ENCODE measurements around the gene ARHGAP24.
"Not testable (repeated sequence)": the region's sequence is repeated elsewhere in the genome, so short reads cannot be mapped to it uniquely, and the experiment has no call there.

ARHGAP24 gene

GRCh38 chr4:85477534-85477933, 2.6 kb downstream of the ARHGAP24 start:
- peak overlapping the region; percentile 75 for H3K4me3 ChIP-seq (ENCODE audit: low read depth, low read length)
- DNase-seq (ENCODE audit: low read depth): peak; percentile 24

- peak; percentile 66 for DNase-seq (ENCODE audit: low read depth)
- H3K4me3 ChIP-seq (ENCODE audit: low read depth, low read length): no peak overlapping the region
Observed at GRCh38 chr4:85478576-85478975, 3.6 kb downstream of the ARHGAP24 start.

- DNase-seq (ENCODE audit: low read depth): no peak
- H3K4me3 ChIP-seq (ENCODE audit: low read depth, low read length): no peak overlapping the region
Observed at GRCh38 chr4:85482010-85482738, 7.2 kb downstream of the ARHGAP24 start.

DNA sequence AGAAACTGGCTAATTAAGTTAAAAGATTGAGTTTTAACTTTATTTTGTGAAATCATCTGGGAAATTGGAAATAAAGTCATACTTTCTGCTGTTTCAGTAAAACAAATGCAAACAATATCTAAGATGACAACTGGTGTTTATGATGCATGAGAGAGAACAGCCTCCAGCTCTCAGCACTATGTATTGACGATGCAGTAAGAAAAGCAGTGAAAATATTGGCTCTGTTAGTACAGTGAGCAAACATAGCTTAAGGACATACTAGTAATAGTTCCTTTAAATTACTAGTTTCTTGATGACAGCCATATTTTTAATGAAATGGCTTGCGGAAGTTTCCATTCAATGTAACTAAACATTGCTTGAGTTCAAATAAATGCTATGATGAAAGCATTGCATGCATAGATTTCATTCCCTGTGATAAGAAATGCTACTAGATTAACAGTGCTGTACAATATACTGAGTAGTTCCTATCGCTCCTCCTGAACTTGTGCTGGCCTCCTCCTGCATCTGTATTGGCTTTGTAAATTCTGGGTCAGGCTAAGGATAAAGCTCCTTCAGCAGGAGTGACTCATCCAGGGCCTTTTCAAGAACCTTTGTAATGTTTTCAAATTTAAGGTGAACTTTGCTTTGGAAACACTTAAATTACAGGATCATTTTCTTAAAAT, 11.6 kb downstream of the ARHGAP24 start:
- H3K4me3 ChIP-seq (ENCODE audit: low read depth, low read length): no peak overlapping the region
- DNase-seq (ENCODE audit: low read depth): peak; percentile 25

- DNase-seq (ENCODE audit: low read depth): no peak
- no peak overlapping the region for H3K4me3 ChIP-seq (ENCODE audit: low read depth, low read length)
Observed at GRCh38 chr4:85488416-85488815, 13.5 kb downstream of the ARHGAP24 start.

DNA sequence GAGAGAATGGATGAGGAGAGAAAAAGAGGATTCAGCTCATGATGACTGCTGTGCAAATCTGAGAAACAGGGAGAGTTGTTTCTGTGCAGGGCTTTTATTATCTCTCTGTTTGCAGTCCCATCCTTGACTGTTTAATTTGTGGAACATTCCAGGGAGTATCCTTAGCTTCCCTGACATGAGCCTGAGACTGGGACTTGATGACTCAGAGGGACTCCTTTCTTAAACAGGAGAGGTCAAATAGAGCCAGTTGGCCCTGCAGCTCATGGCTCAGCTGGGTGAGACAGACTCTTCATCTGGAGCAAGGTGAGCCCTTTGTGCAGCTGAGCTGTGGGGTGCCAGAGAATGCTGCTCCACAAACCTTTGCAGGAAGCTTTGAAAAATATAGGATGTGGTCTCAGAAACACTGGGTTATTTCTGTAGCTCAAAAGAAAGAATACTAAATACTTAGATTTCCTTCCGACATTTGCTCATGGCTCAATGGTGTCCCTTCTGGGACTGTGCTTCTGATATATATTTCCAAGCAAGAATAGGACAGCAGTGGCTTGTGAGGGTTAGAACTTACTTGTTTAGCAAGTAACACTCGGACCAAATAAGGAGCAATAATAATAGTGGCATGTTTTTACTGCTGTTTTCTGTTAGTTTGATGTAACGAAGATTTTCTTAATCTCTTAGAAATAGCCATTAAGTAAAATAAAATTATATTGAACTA, 14.5 kb downstream of the ARHGAP24 start:
- no peak for DNase-seq (ENCODE audit: low read depth)
- no peak overlapping the region for H3K4me3 ChIP-seq (ENCODE audit: low read depth, low read length)

- DNase-seq (ENCODE audit: low read depth): no peak
- H3K4me3 ChIP-seq (ENCODE audit: low read depth, low read length): no peak overlapping the region
Observed at GRCh38 chr4:85491527-85491926, 16.6 kb downstream of the ARHGAP24 start.

DNA sequence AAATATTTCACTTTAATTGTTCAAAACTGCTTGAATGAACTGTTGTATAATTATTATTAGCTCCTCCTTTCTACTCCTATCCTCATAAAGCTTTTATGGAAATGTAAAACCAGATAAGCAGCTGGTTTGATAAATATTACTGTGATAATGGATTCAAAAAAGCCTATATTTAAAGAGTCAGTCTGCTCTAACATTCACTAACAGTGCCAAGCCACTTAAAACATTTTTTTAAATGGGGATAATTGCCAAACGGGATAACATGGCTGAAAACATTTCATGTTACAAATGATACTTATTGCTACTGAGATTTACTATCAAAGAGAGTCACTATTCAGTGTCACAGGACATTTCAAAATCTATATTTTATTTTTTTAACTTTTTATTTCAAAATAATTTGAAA, 17.4 kb downstream of the ARHGAP24 start:
- DNase-seq (ENCODE audit: low read depth): no peak

DNA sequence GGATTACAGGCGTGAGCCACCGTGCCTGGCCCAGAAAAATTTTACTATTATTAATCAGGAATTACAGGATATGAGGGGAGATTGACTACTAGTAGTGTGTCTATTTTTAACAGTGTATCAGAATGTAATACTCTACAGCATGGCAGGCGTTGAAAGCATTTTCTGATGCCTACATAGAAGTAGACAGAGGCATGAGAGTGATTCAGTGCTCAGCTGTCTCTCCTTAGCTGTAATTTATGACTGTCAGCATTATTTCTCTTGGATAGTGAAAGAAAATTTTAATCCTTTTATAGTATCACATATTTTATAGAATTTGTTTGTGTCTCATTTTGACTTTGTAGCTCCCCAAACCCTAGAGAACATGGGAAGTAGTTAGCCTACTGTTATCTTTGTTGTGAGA, 20.7 kb downstream of the ARHGAP24 start:
- no peak for DNase-seq (ENCODE audit: low read depth)
- H3K4me3 ChIP-seq (ENCODE audit: low read depth, low read length): no peak overlapping the region

More for the DNA sequence above, 17.4 kb downstream of the ARHGAP24 start:
- no peak overlapping the region for H3K4me3 ChIP-seq (ENCODE audit: low read depth, low read length)

DNA sequence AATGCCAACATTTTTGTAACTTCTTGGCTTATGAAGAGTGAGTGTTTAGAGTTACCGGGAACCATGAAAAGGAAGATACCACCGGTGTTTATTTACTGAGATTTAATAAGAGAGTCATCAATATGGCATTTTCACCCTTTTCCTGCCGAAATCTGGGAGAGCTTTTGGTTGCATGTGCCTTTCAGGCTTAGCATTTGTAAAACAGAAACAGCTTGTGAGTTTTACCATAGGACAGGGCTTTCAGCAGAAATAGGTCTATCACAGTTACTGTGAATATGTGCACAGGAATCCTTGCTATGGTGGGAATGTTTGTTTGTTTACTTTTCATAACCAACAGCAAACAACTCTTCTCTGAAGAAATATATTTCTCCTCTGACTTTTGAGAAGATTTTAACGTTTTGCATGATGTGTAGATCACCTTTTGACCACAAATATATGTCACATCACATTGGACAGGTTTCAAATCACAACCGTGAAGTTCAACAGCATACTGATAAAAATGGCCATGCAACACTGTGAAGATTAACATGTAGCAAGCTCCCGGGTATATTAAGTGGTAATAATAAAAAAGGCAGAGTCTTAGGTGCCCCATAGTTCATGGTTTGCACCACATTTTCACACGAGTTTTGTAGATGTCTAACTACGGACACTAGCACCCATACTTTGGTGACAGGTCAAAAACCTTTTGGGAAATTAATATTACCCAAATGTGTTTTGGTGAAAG, 21.3 kb downstream of the ARHGAP24 start:
- no peak for DNase-seq (ENCODE audit: low read depth)
- no peak overlapping the region for H3K4me3 ChIP-seq (ENCODE audit: low read depth, low read length)

DNA sequence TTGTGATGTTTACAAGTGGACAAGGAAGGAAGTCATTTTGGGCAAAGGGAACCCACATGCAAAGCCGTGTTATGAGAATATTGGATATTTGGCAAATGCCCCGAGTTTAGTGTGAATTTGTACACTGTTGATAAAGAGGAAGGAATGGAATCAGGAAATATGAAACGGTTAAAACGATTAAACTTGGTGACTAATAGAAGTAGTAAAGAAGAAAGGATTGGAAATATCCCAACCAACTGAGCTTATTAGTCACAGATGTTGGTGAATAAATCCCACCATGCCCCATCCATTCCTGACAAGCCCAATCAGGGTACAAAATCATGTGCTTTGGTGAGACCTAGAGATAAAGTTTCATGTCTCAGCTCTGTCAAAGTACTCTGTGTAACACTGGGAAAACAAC, 22.0 kb downstream of the ARHGAP24 start:
- H3K4me3 ChIP-seq (ENCODE audit: low read depth, low read length): no peak overlapping the region
- DNase-seq (ENCODE audit: low read depth): peak; percentile 80

DNA sequence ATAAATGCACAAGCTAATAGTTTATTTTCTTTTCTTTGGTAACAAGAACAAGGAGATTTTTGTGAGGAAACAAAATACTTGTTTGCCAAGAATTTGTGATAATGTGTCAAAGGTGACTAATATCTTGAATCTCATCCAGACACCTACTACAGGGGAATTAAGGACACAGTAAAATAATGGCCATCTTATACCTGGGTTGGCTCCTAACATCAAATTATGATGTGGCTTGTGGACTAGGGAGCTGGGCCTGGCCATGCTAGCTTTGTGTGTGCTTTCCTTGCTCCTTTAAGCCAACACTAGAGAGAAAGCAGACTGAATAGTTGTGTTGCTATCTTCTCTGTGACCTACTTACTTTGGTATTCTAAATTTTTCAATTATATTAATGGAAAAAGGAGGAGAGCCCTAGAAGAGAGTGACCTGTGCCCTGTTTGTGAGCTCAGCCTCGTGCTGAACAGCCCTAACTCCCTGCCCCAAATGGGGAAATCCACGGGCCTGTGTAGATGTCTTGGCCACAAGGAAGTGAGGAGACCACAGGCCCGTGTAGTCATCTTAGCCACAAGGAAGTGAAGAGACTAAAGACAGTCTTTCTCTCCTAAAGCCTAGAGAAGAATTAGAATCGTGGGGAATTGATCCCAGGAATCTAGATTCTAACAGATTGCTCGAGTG, 23.3 kb downstream of the ARHGAP24 start:
- DNase-seq (ENCODE audit: low read depth): peak; percentile 57
- no peak overlapping the region for H3K4me3 ChIP-seq (ENCODE audit: low read depth, low read length)

DNA sequence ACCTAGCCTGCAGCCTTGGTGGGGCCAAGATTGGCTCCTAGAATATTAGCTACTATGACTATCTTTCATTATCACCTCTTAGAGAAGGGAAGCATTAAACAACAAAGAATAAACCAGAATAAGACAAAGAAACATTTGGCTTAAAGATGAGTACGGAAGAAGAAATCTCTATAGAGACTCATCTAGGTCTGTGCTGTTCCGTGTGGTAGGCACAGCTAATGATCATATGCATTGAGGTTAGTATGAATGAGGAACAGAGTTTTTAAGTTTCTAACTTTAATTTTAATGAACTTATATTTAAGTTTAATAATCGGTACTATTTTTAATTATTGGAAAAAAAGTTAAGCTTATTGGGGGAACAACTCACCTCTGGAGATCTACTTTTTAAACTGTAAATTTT, 24.6 kb downstream of the ARHGAP24 start:
- no peak overlapping the region for H3K4me3 ChIP-seq (ENCODE audit: low read depth, low read length)
- DNase-seq (ENCODE audit: low read depth): no peak

DNA sequence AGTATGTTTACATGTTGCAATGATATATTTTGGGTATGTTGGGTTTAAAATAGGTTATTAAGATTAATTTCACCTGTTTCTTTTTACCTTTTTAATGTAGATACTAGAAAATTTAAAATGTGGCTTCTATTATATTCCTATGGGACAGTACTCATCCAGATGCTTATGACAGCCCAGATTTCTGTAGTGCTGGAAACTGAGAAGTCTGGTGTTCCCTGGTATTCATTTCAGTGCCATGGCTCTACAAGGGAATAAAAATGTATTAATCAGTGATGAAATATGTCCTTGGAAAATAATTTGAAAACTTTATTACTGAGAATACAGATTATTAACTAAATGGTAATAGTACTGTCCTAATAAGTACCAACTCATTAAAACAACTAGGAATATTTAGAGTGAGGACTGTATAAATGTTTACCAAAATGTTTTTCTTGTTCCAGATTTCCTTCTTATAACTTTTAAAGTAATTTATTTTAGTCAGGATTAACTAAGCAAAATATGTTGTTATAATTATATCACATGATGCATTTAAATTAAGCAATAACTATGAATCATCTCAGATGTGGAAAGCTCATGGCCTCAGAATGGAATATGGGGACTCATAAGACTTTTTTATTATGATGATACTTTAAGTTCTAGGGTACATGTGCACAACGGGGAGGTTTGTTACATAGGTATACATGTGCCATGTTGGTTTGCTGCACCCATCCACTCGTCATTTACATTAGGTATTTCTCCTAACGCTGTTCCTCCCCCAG, 25.3 kb downstream of the ARHGAP24 start:
- H3K4me3 ChIP-seq (ENCODE audit: low read depth, low read length): no peak overlapping the region
- no peak for DNase-seq (ENCODE audit: low read depth)

DNA sequence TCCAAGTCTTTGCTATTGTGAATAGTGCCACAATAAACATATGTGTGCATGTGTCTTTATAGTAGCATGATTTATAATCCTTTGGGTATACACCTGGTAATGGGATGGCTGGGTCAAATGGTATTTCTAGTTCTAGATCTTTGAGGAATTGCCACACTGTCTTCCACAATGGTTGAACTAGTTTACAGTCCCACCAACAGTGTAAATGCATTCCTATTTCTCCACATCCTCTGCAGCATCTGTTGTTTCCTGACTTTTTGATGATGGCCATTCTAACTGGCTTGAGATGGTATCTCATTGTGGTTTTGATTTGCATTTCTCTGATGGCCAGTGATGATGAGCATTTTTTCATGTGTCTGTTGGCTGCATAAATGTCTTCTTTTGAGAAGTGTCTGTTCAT, 26.2 kb downstream of the ARHGAP24 start:
- DNase-seq (ENCODE audit: low read depth); H3K4me3 ChIP-seq (ENCODE audit: low read depth, low read length): not testable (repeated sequence)

- DNase-seq (ENCODE audit: low read depth): no peak
- no peak overlapping the region for H3K4me3 ChIP-seq (ENCODE audit: low read depth, low read length)
Observed at GRCh38 chr4:85508654-85509053, 33.7 kb downstream of the ARHGAP24 start.

DNA sequence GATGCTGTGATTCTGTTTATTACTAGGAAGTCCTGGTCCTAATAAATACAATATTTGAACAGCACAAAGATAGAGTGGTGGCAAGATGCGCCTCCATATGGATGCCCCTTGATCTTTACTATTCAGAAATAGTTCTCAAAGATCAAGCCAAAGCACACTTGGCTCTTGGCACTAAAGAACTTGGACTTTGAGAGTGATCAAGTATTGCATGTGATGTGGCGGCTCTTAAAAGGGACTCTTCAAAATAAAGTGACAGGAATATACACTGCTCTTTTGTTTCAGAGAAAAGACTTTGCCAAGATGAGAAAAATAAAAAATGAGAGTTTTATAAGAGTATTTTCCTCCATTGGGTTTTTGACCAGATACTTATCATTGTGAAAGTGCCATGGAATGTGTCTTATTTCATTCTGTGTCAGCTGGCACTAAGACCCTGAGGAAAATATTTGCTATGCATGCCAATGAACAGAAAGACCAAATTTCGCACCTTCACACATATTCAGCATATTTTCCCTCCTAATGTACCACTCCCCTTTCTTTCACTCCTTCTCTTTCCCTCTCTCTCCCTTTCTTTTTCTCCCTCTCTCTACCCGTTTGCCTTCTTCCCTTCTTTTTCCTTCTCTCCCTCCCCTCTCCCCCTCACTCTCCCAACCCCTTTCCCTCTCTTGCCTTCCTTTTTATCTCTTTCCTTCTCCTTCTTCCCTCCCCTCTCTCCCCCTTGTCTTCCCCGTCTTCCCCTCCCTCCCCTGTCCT, 35.1 kb downstream of the ARHGAP24 start:
- no peak overlapping the region for H3K4me3 ChIP-seq (ENCODE audit: low read depth, low read length)
- DNase-seq (ENCODE audit: low read depth): no peak

GRCh38 chr4:85510632-85510984, 35.7 kb downstream of the ARHGAP24 start:
- DNase-seq (ENCODE audit: low read depth): no peak
- H3K4me3 ChIP-seq (ENCODE audit: low read depth, low read length): no peak overlapping the region

Data from skeletal muscle cell (primary cell).